ENCODE data around the gene NR1I2. TPM values are rescaled to one million over a fixed set of nuclear protein-coding genes. Genes with fewer than 3 reads are reported as not detected.

Gene NR1I2
- total and polyA plus RNA-seq, 9 of the 15 experiments (the other 6 are each of a cell fraction or from before 2014, with no cell fraction given): not detected

DNA sequence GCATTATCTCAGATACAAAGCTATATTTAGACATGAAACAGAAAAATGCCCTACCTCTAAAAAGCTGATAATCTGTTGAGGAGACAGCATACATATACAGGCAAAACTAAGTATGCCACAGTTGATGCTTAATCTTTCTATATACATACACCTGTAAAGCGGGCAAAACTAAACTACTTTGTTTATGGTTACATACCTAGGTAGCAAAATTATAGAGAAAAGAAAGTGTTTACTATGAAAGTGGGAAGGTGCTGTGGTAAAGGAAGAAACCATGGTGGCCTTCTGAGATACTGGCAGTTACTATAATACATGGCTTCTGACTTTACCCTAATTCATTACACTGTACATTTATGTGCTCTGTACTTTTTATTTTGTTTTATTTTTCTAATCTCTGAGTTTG, 36.0 kb upstream of the NR1I2 start:
- Histone ChIP-seq H3K9me1 (ENCODE audit: control insufficient read depth, insufficient read depth, low read length) (no peaks in the 10 kb centered on the region), H3K4me1 (replicated peaks in 1 of 2; ENCODE audit: control insufficient read depth in 2 of 2, insufficient read depth in 2 of 2, low read length in 2 of 2) (no peaks in the 10 kb centered on the region), H3K9ac (ENCODE audit: insufficient read depth in 1 of 2, low read depth in 2 of 2, low read length in 2 of 2) (no peak overlapping the region), H3K4me3 (no peak overlapping the region), H2AFZ (ENCODE audit: low read depth, low read length) (no peak overlapping the region), H3K36me3 (ENCODE audit: control insufficient read depth, insufficient read depth, low read length) (no peaks in the 10 kb centered on the region), H3K4me2 (ENCODE audit: insufficient read depth, low read length) (no peak overlapping the region), H3K9me3 (replicated peaks; ENCODE audit: control insufficient read depth, insufficient read depth, low read depth, low read length) (no peaks in the 10 kb centered on the region), H4K20me1 (replicated peaks; ENCODE audit: control insufficient read depth, insufficient read depth, low read length) (no peaks in the 10 kb centered on the region), H3K79me2 (ENCODE audit: control insufficient read depth, insufficient read depth, low read length) (no peaks in the 10 kb centered on the region), H3K27ac (ENCODE audit: extremely low read depth, low read depth, low read length) (no peak overlapping the region), H3K27me3 (ENCODE audit: control insufficient read depth in 2 of 2, insufficient read depth in 2 of 2, low read length in 2 of 2) (peaks cover 7 to 9% of the 10 kb centered on the region in 2 experiments; a peak in 4 of 5 replicates)
- BruUV-seq (replicated peaks): no TSS peak
- DNase-seq (ENCODE audit: extremely low read depth in 1 of 4, low spot score in 3 of 4) (no peak), ATAC-seq (no peak), FAIRE-seq (no peak)
- intact Hi-C loops (cut with micrococcal nuclease) (no loop called here), in situ Hi-C loops (cut with MboI) (no loop called here)
- ChIA-PET POLR2A (no interaction called here), CTCF (ENCODE audit: low intra/inter-chr PET ratio) (no interaction called here)
- WGBS (ENCODE audit: insufficient coverage, low coverage, missing lambda C conversion rate): 6% methylated on average over 1 of the region's 1 CpG
- TF ChIP-seq CBX8 (IDR thresholded peaks at IDR 0.05; ENCODE audit: borderline replicate concordance, extremely low read depth, low read depth, low read length, poor library complexity, severe bottlenecking) (no peak), RCOR1 (IDR thresholded peaks at IDR 0.05; ENCODE audit: borderline replicate concordance in 1 of 2, low read depth in 2 of 2, low read length in 2 of 2) (no peak), POLR3G (IDR thresholded peaks at IDR 0.05; ENCODE audit: extremely low read depth, insufficient read length, insufficient replicate concordance) (no peak), ERF (CRISPR knock-in tag; IDR thresholded peaks at IDR 0.05) (no peak), CXXC5 (CRISPR knock-in tag; IDR thresholded peaks at IDR 0.05) (no peak), CC2D1A (IDR thresholded peaks at IDR 0.05) (no peak), GTF2E2 (tag; IDR thresholded peaks at IDR 0.05) (no peak), EHMT2 (IDR thresholded peaks at IDR 0.05) (no peak), OTX1 (CRISPR knock-in tag; IDR thresholded peaks at IDR 0.05) (no peak), ZNF24 (IDR thresholded peaks at IDR 0.05) (no peak), RBM25 (IDR thresholded peaks at IDR 0.05; ENCODE audit: low read depth, low read length, severe bottlenecking) (no peak), THRAP3 (IDR thresholded peaks at IDR 0.05; ENCODE audit: borderline replicate concordance) (no peak), RB1 (IDR thresholded peaks at IDR 0.05; ENCODE audit: low read depth) (no peak)
- TF ChIP-seq, protein P1, sequence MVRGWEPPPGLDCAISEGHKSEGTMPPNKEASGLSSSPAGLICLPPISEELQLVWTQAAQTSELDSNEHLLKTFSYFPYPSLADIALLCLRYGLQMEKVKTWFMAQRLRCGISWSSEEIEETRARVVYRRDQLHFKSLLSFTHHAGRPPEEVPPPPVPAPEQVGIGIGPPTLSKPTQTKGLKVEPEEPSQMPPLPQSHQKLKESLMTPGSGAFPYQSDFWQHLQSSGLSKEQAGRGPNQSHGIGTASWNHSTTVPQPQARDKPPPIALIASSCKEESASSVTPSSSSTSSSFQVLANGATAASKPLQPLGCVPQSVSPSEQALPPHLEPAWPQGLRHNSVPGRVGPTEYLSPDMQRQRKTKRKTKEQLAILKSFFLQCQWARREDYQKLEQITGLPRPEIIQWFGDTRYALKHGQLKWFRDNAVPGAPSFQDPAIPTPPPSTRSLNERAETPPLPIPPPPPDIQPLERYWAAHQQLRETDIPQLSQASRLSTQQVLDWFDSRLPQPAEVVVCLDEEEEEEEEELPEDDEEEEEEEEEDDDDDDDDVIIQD (CRISPR knock-in tag; IDR thresholded peaks at IDR 0.05): no peak
- TF ChIP-seq, protein P2, sequence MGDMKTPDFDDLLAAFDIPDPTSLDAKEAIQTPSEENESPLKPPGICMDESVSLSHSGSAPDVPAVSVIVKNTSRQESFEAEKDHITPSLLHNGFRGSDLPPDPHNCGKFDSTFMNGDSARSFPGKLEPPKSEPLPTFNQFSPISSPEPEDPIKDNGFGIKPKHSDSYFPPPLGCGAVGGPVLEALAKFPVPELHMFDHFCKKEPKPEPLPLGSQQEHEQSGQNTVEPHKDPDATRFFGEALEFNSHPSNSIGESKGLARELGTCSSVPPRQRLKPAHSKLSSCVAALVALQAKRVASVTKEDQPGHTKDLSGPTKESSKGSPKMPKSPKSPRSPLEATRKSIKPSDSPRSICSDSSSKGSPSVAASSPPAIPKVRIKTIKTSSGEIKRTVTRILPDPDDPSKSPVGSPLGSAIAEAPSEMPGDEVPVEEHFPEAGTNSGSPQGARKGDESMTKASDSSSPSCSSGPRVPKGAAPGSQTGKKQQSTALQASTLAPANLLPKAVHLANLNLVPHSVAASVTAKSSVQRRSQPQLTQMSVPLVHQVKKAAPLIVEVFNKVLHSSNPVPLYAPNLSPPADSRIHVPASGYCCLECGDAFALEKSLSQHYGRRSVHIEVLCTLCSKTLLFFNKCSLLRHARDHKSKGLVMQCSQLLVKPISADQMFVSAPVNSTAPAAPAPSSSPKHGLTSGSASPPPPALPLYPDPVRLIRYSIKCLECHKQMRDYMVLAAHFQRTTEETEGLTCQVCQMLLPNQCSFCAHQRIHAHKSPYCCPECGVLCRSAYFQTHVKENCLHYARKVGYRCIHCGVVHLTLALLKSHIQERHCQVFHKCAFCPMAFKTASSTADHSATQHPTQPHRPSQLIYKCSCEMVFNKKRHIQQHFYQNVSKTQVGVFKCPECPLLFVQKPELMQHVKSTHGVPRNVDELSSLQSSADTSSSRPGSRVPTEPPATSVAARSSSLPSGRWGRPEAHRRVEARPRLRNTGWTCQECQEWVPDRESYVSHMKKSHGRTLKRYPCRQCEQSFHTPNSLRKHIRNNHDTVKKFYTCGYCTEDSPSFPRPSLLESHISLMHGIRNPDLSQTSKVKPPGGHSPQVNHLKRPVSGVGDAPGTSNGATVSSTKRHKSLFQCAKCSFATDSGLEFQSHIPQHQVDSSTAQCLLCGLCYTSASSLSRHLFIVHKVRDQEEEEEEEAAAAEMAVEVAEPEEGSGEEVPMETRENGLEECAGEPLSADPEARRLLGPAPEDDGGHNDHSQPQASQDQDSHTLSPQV (IDR thresholded peaks at IDR 0.05): no peak
- TF ChIP-seq, protein P3, sequence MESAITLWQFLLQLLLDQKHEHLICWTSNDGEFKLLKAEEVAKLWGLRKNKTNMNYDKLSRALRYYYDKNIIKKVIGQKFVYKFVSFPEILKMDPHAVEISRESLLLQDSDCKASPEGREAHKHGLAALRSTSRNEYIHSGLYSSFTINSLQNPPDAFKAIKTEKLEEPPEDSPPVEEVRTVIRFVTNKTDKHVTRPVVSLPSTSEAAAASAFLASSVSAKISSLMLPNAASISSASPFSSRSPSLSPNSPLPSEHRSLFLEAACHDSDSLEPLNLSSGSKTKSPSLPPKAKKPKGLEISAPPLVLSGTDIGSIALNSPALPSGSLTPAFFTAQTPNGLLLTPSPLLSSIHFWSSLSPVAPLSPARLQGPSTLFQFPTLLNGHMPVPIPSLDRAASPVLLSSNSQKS (CRISPR knock-in tag; IDR thresholded peaks at IDR 0.05): no peak
- TF ChIP-seq, protein P4, sequence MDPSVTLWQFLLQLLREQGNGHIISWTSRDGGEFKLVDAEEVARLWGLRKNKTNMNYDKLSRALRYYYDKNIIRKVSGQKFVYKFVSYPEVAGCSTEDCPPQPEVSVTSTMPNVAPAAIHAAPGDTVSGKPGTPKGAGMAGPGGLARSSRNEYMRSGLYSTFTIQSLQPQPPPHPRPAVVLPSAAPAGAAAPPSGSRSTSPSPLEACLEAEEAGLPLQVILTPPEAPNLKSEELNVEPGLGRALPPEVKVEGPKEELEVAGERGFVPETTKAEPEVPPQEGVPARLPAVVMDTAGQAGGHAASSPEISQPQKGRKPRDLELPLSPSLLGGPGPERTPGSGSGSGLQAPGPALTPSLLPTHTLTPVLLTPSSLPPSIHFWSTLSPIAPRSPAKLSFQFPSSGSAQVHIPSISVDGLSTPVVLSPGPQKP (CRISPR knock-in tag; IDR thresholded peaks at IDR 0.05): no peak

Measured in K562 (cell line).